SK-N-SH (cell line): ENCODE data around the gene COMMD3. TPM values are rescaled to one million over a fixed set of nuclear protein-coding genes. Genes with fewer than 3 reads are reported as not detected.
"Not testable (repeated sequence)": the region's sequence is repeated elsewhere in the genome, so short reads cannot be mapped to it uniquely, and the experiment has no call there.

Experiments
- CTCF ChIA-PET: fragments of 300-600, 350-600 bp; formaldehyde crosslinking; extraction: SDS; loops from one replicate; lab custom pipeline; 2021; lab: Yijun Ruan, JAX
- POLR2A ChIA-PET: fragments of 350-600 bp; sonication (Branson Sonifier 250); formaldehyde crosslinking; extraction: SDS; loops from one replicate; lab custom pipeline; 2020; ENCODE audit warnings: antibody characterized with exemption, inconsistent platforms; lab: Yijun Ruan, JAX
- DNase-seq: peaks from one replicate; pipeline ENCODE4 v3.0.0; 2012
- H2AFZ ChIP-seq: fragments of 200-600 bp; sonication (generic); 2 replicates; pipeline ENCODE4 v1.8.1; 2016; ENCODE audit warnings: antibody characterized with exemption, mild to moderate bottlenecking, low read depth
- H3F3A ChIP-seq: fragments of 200-600 bp; sonication (generic); replicated peaks from 2 replicates; pipeline ENCODE3; 2016; ENCODE audit warnings: antibody characterized with exemption, mild to moderate bottlenecking; ENCODE audit not compliant: insufficient read depth
- H3K27ac ChIP-seq, 2 experiments: fragments of 200-500 bp in 1 of 2; fragments of 200-600 bp in 1 of 2; sonication (Bioruptor generic) in 1 of 2; sonication (generic), shearing (Covaris generic) in 1 of 2; 2 replicates each; pipeline versions ENCODE4 v1.5.1 to v1.6.1; 2014 to 2016; ENCODE audit warnings: low read depth in 2 of 2, inconsistent platforms in 1 of 2, low read length in 1 of 2, mild to moderate bottlenecking in 1 of 2, mixed read lengths in 1 of 2
- H3K27me3 ChIP-seq: fragments of 200-600 bp; sonication (generic), shearing (Covaris generic); 2 replicates; pipeline ENCODE4 v1.6.1; 2016; ENCODE audit warnings: mixed run types; ENCODE audit not compliant: insufficient read depth
- H3K36me3 ChIP-seq, 2 experiments: fragments of 200-500 bp in 1 of 2; fragments of 200-600 bp in 1 of 2; sonication (Bioruptor generic) in 1 of 2; sonication (generic) in 1 of 2; replicated peaks in 1 of 2; 2 replicates each; pipeline versions ENCODE3 to v1.5.1; 2014 to 2016; ENCODE audit warnings: low read length in 1 of 2, mild to moderate bottlenecking in 1 of 2; ENCODE audit not compliant: insufficient read depth in 2 of 2, control insufficient read depth in 1 of 2
- H3K4me1 ChIP-seq, 2 experiments: fragments of 200-500 bp in 1 of 2; fragments of 200-600 bp in 1 of 2; sonication (Bioruptor generic) in 1 of 2; sonication (generic), shearing (Covaris generic) in 1 of 2; 2 replicates each; pipeline versions ENCODE4 v1.5.1 to v1.6.1; 2014 to 2016; ENCODE audit warnings: low read depth in 1 of 2, low read length in 1 of 2, mixed run types in 1 of 2; ENCODE audit not compliant: insufficient read depth in 2 of 2, control insufficient read depth in 1 of 2
- H3K4me2 ChIP-seq: fragments of 200-600 bp; sonication (generic), shearing (Covaris generic); 2 replicates; pipeline ENCODE4 v1.6.1; 2017; ENCODE audit warnings: mixed run types
- H3K4me3 ChIP-seq, 2 experiments: fragments of 200-500 bp in 1 of 2; fragments of 200-600 bp in 1 of 2; sonication (Bioruptor generic) in 1 of 2; sonication (generic), shearing (Covaris generic) in 1 of 2; 2 replicates each; pipeline versions ENCODE4 v1.5.1 to v1.8.1; 2014 to 2016; ENCODE audit warnings: low read depth in 2 of 2, inconsistent platforms in 1 of 2, low read length in 1 of 2, mild to moderate bottlenecking in 1 of 2, mixed read lengths in 1 of 2, moderate library complexity in 1 of 2
- H3K79me2 ChIP-seq: fragments of 200-600 bp; sonication (generic); 2 replicates; pipeline ENCODE4 v1.8.1; 2017; ENCODE audit warnings: mild to moderate bottlenecking; ENCODE audit not compliant: insufficient read depth
- H3K9ac ChIP-seq: fragments of 200-600 bp; sonication (generic); 2 replicates; pipeline ENCODE4 v1.6.1; 2017; ENCODE audit warnings: mixed run types
- H3K9me2 ChIP-seq: fragments of 200-600 bp; sonication (generic); 2 replicates; pipeline ENCODE4 v1.6.1; 2017; ENCODE audit warnings: mixed run types
- H3K9me3 ChIP-seq: fragments of 200-600 bp; sonication (generic); 2 replicates; pipeline ENCODE4 v1.6.1; 2017; ENCODE audit warnings: mixed run types, mild to moderate bottlenecking, moderate library complexity
- H4K20me1 ChIP-seq: fragments of 200-600 bp; sonication (generic); 2 replicates; pipeline ENCODE4 v1.6.1; 2017; ENCODE audit warnings: mild to moderate bottlenecking, mixed run types; ENCODE audit not compliant: insufficient read depth
- ELF1 ChIP-seq: IDR thresholded peaks from 2 replicates; pipeline ENCODE4 v1.4.0; 2012
- FOXJ3 ChIP-seq: sonication (generic); formaldehyde crosslinking; IDR thresholded peaks from 2 replicates; pipeline ENCODE4 v1.5.1; 2020; ENCODE audit warnings: mild to moderate bottlenecking, missing genetic modification reagents
- FOXM1 ChIP-seq: IDR thresholded peaks from 2 replicates; pipeline ENCODE4 v1.4.0; 2012; ENCODE audit warnings: low read depth, mild to moderate bottlenecking
- GABPA ChIP-seq: IDR thresholded peaks from 2 replicates; pipeline ENCODE4 v1.4.0; 2012; ENCODE audit warnings: low read depth, mild to moderate bottlenecking
- MAX ChIP-seq: IDR thresholded peaks from 2 replicates; pipeline ENCODE4 v1.4.0; 2012; ENCODE audit warnings: low read depth
- MXI1 ChIP-seq: IDR thresholded peaks from 2 replicates; pipeline ENCODE4 v1.6.1; 2012; ENCODE audit warnings: mild to moderate bottlenecking, low read depth, low read length, improper control_type of control experiment
- PBX3 ChIP-seq: IDR thresholded peaks from 2 replicates; pipeline ENCODE4; 2012
- RAD21 ChIP-seq: IDR thresholded peaks from 2 replicates; pipeline ENCODE4 v1.6.1; 2012; ENCODE audit warnings: mild to moderate bottlenecking, low read length
- RXRA ChIP-seq: IDR thresholded peaks from 2 replicates; pipeline ENCODE4 v1.4.0; 2012; ENCODE audit warnings: low read depth, mild to moderate bottlenecking, borderline replicate concordance
- SMC3 ChIP-seq: IDR thresholded peaks from 2 replicates; pipeline ENCODE4 v1.6.1; 2012; ENCODE audit warnings: low read depth, low read length, improper control_type of control experiment
- TAF1 ChIP-seq: IDR thresholded peaks from 2 replicates; pipeline ENCODE4 v1.6.1; 2012; ENCODE audit warnings: low read depth, mild to moderate bottlenecking, low read length, moderate library complexity, borderline replicate concordance
- TCF12 ChIP-seq: IDR thresholded peaks from 2 replicates; pipeline ENCODE4 v1.4.0; 2012
- YY1 ChIP-seq: IDR thresholded peaks from 2 replicates; pipeline ENCODE4 v1.4.0; 2012; ENCODE audit warnings: low read depth, mild to moderate bottlenecking
- WGBS: methylation state at CpG from one replicate; pipeline ENCODE4 v1.1.6; 2017; ENCODE audit warnings: low lambda C conversion rate; 5-methylcytosine and 5-hydroxymethylcytosine counted together
- polyA plus RNA-seq, 3 experiments: library from polyadenylated mRNA; depleted of rRNA; stranded (reverse); fragments of >200 nt; gene quantifications; 2 replicates each; pipeline ENCODE4 v1.2.3, GENCODE V29; 2012

The COMMD3 gene
- polyA plus RNA-seq, 1 of the 3 experiments (the other 2 are of a cell fraction), result 26.9 TPM

- 80% methylated on average over 5 of the region's 5 CpGs for WGBS
These were observed 35.0 kb downstream of the COMMD3 start for GRCh38 chr10:22351131-22351703.

GRCh38 chr10:22356324-22356873, 40.2 kb downstream of the COMMD3 start:
- Histone ChIP-seq H3K4me3 (no peak overlapping the region), H3K79me2 (no peaks in the 10 kb centered on the region), H3K27ac (no peak overlapping the region)
- CTCF ChIA-PET, result interaction anchor here (0.7 kb wide), 1 partner anchor 1777 kb away, joined by 3 read pairs; no protein-coding TSS in a partner anchor
- no peak for TF ChIP-seq YY1
- no peak for TF ChIP-seq TAF1
- TF ChIP-seq, all 33 proteins: peak for 0
- 80% methylated on average over 4 of the region's 4 CpGs for WGBS
- H3K36me3 ChIP-seq, result no peaks in the 10 kb centered on the region
- no peaks in the 10 kb centered on the region for H3K9me2 ChIP-seq
- POLR2A ChIA-PET, result no interaction called here
- H3F3A ChIP-seq, result no peaks in the 10 kb centered on the region
- H3K9ac ChIP-seq, result no peak overlapping the region
- no peak overlapping the region for H2AFZ ChIP-seq
- no peaks in the 10 kb centered on the region for H3K27me3 ChIP-seq
- H3K9me3 ChIP-seq, result no peaks in the 10 kb centered on the region
- H4K20me1 ChIP-seq, result no peaks in the 10 kb centered on the region
- no peaks in the 10 kb centered on the region; a peak in 1 of 4 replicates for H3K4me1 ChIP-seq
- no peak for DNase-seq
- H3K4me2 ChIP-seq, result no peak overlapping the region

More at GRCh38 chr10:22351131-22351703, 35.0 kb downstream of the COMMD3 start:
- no peaks in the 10 kb centered on the region for H4K20me1 ChIP-seq
- H3K9me2 ChIP-seq, result no peaks in the 10 kb centered on the region
- no peak for DNase-seq
- H3K9ac ChIP-seq, result no peak overlapping the region
- H3F3A ChIP-seq, result no peaks in the 10 kb centered on the region
- no peaks in the 10 kb centered on the region for H3K36me3 ChIP-seq
- H3K27ac ChIP-seq, result no peak overlapping the region
- no peak overlapping the region for H3K4me3 ChIP-seq
- H3K4me1 ChIP-seq, result no peaks in the 10 kb centered on the region; a peak in 1 of 4 replicates
- CTCF ChIA-PET, result no interaction called here
- H3K27me3 ChIP-seq, result peaks cover 8% of the 10 kb centered on the region
- H3K9me3 ChIP-seq, result no peaks in the 10 kb centered on the region
- H2AFZ ChIP-seq, result no peak overlapping the region
- no peaks in the 10 kb centered on the region for H3K79me2 ChIP-seq
- POLR2A ChIA-PET, result no interaction called here
- TF ChIP-seq ELF1 (no peak), MAX (no peak), FOXJ3 (CRISPR knock-in tag) (no peak), PBX3 (no peak), FOXM1 (no peak), TCF12 (no peak), RXRA (no peak), SMC3 (no peak), GABPA (no peak), RAD21 (no peak), MXI1 (no peak)
- no peak overlapping the region for H3K4me2 ChIP-seq

- 71% methylated on average over 3 of the region's 4 CpGs for WGBS
- H3K4me1 ChIP-seq, H4K20me1 ChIP-seq, H3K9me3 ChIP-seq, H3K4me2 ChIP-seq, POLR2A ChIA-PET, H3K9ac ChIP-seq, DNase-seq, H3K9me2 ChIP-seq, H3K4me3 ChIP-seq, H3K79me2 ChIP-seq, CTCF ChIA-PET, H3K36me3 ChIP-seq, H3K27me3 ChIP-seq, H3F3A ChIP-seq, H2AFZ ChIP-seq, H3K27ac ChIP-seq: not testable (repeated sequence)
These were observed 41.6 kb downstream of the COMMD3 start for GRCh38 chr10:22357770-22358169.
